ENCODE results near the gene NDUFA7. TPM values are rescaled to one million over a fixed set of nuclear protein-coding genes. Genes with fewer than 3 reads are reported as not detected.

The NDUFA7 gene
- total and polyA plus RNA-seq, 2 of the 13 experiments (the other 11 are each of a cell fraction or from before 2014, with no cell fraction given) = 64.5 to 71.5 TPM

- no peak for ATAC-seq
- H4K20me1 ChIP-seq (ENCODE audit: insufficient read depth, low read length) = peaks cover 19% of the 10 kb centered on the region
- H3K36me3 ChIP-seq (replicated peaks in 1 of 2; ENCODE audit: control insufficient read depth in 1 of 2, insufficient read depth in 2 of 2, low read length in 2 of 2) = peaks cover 0 to 17% of the 10 kb centered on the region in 2 experiments; a peak in 3 of 5 replicates
- H3K4me3 ChIP-seq (replicated peaks in 1 of 3; ENCODE audit: insufficient read depth in 1 of 3, low read depth in 2 of 3, low read length in 3 of 3) = no peak overlapping the region
- 90% methylated on average over 3 of the region's 3 CpGs for WGBS (ENCODE audit: low lambda C conversion rate)
- H2AFZ ChIP-seq (ENCODE audit: low read length) = no peak overlapping the region
- no peak overlapping the region for H3K27ac ChIP-seq (ENCODE audit: extremely low read length, insufficient read depth, low read length)
- intact Hi-C loops (cut with micrococcal nuclease; ENCODE audit: unreplicated experiment) (no loop called here), in situ Hi-C loops (cut with HindIII; ENCODE audit: extremely low pct_ligation_motif_present, low pct_unique_long_range_greater_than_20kb) (no loop called here)
- no TSS peak for BruUV-seq (replicated peaks)
- no peak overlapping the region for H3K4me2 ChIP-seq (ENCODE audit: low read depth, low read length)
- FAIRE-seq = no peak
- peaks cover 25% of the 10 kb centered on the region for H3K79me2 ChIP-seq (ENCODE audit: insufficient read depth, low read length)
- H3K9me3 ChIP-seq (ENCODE audit: low read length) = no peaks in the 10 kb centered on the region
- peaks cover 25% of the 10 kb centered on the region for H3K4me1 ChIP-seq (ENCODE audit: insufficient read depth, low read length)
- CTCF ChIA-PET (ENCODE audit: low intra/inter-chr PET ratio, low total read pairs) = no interaction called here
- peaks cover 2 to 24% of the 10 kb centered on the region in 2 experiments; a peak in 3 of 5 replicates for H3K27me3 ChIP-seq (ENCODE audit: control insufficient read depth in 1 of 2, insufficient read depth in 2 of 2, low read length in 2 of 2)
- POLR2A ChIA-PET = interaction anchor here (2.8 kb wide), 1 partner anchor 9 kb away, joined by 16 read pairs; no protein-coding TSS in a partner anchor
- no peak overlapping the region for H3K9ac ChIP-seq (ENCODE audit: insufficient read depth, low read depth, low read length)
- no peak for DNase-seq (ENCODE audit: low spot score)
- TF ChIP-seq ZNF3 (CRISPR knock-in tag; IDR thresholded peaks at IDR 0.05) = peak; percentile 98
- TF ChIP-seq ZNF589 (CRISPR knock-in tag; conservative IDR thresholded peaks at IDR 0.05) = no peak
- 0 out of 2 replicates have a peak, but pooled peaks have one; percentile 35 for TF ChIP-seq ZMYM3 (CRISPR knock-in tag; IDR thresholded peaks at IDR 0.05)
- no peak for TF ChIP-seq ZNF660 (CRISPR knock-in tag; IDR thresholded peaks at IDR 0.05; ENCODE audit: borderline replicate concordance, low read depth)
- TF ChIP-seq TP53 (CRISPR knock-in tag; conservative IDR thresholded peaks at IDR 0.05) = no peak
- no peak for TF ChIP-seq NAIF1 (CRISPR knock-in tag; IDR thresholded peaks at IDR 0.05; ENCODE audit: borderline replicate concordance)
- TF ChIP-seq TOPORS (CRISPR knock-in tag; IDR thresholded peaks at IDR 0.05) = no peak
Observed at GRCh38 chr19:8325454-8325853, 4.3 kb upstream of the NDUFA7 start.

GRCh38 chr19:8324186-8325050, 3.2 kb upstream of the NDUFA7 start:
- no TSS peak for BruUV-seq (replicated peaks)
- Histone ChIP-seq H3K27ac (ENCODE audit: extremely low read length, insufficient read depth, low read length) (no peak overlapping the region), H3K4me1 (ENCODE audit: insufficient read depth, low read length) (peaks cover 27% of the 10 kb centered on the region), H2AFZ (ENCODE audit: low read length) (no peak overlapping the region), H3K4me2 (ENCODE audit: low read depth, low read length) (no peak overlapping the region), H3K9ac (ENCODE audit: insufficient read depth, low read depth, low read length) (no peak overlapping the region), H3K4me3 (replicated peaks in 1 of 3; ENCODE audit: insufficient read depth in 1 of 3, low read depth in 2 of 3, low read length in 3 of 3) (no peak overlapping the region), H3K27me3 (ENCODE audit: control insufficient read depth in 1 of 2, insufficient read depth in 2 of 2, low read length in 2 of 2) (peaks cover 2 to 17% of the 10 kb centered on the region in 2 experiments; a peak in 3 of 5 replicates), H3K9me3 (ENCODE audit: low read length) (no peaks in the 10 kb centered on the region), H3K36me3 (replicated peaks in 1 of 2; ENCODE audit: control insufficient read depth in 1 of 2, insufficient read depth in 2 of 2, low read length in 2 of 2) (peaks cover 0 to 17% of the 10 kb centered on the region in 2 experiments; a peak in 3 of 5 replicates), H4K20me1 (ENCODE audit: insufficient read depth, low read length) (peaks cover 19% of the 10 kb centered on the region), H3K79me2 (ENCODE audit: insufficient read depth, low read length) (peaks cover 34% of the 10 kb centered on the region)
- DNase-seq (ENCODE audit: low spot score) = no peak
- intact Hi-C loops (cut with micrococcal nuclease; ENCODE audit: unreplicated experiment) (no loop called here), in situ Hi-C loops (cut with HindIII; ENCODE audit: extremely low pct_ligation_motif_present, low pct_unique_long_range_greater_than_20kb) (no loop called here)
- no peak for FAIRE-seq
- ChIA-PET CTCF (ENCODE audit: low intra/inter-chr PET ratio, low total read pairs) (no interaction called here), POLR2A (interaction anchor here (0.7 to 2.8 kb wide), 5 partner anchors 10 to 189 kb away, joined by 3 to 16 read pairs (median 6); partner anchors contain the start of genes RAB11B and ZNF414)
- WGBS (ENCODE audit: low lambda C conversion rate) = 88% methylated on average over 3 of the region's 17 CpGs
- peak; percentile 4; the same call in 2 of the 3 replicates for ATAC-seq
- TF ChIP-seq ZNF331 (CRISPR knock-in tag; IDR thresholded peaks at IDR 0.05) (no peak), STAG1 (CRISPR knock-in tag; IDR thresholded peaks at IDR 0.05) (peak; percentile 15; the same call in 1 of the 2 replicates), ZNF547 (CRISPR knock-in tag; IDR thresholded peaks at IDR 0.05) (0 out of 2 replicates have a peak, but pooled peaks have one; percentile 60), AKAP8 (CRISPR knock-in tag; IDR thresholded peaks at IDR 0.05) (peak; percentile 86; the same call in 1 of the 2 replicates), ZNF326 (CRISPR knock-in tag; IDR thresholded peaks at IDR 0.05; ENCODE audit: borderline replicate concordance) (peak; percentile 73; the same call in 1 of the 2 replicates), DMTF1 (CRISPR knock-in tag; IDR thresholded peaks at IDR 0.05) (no peak), HOXD1 (CRISPR knock-in tag; IDR thresholded peaks at IDR 0.05) (no peak), HNRNPK (IDR thresholded peaks at IDR 0.05; ENCODE audit: low read depth, low read length, poor library complexity, severe bottlenecking) (no peak), KDM5B (CRISPR knock-in tag; IDR thresholded peaks at IDR 0.05; ENCODE audit: borderline replicate concordance) (no peak)

All from HepG2 (cell line).